H1 (cell line): Measurements from ENCODE around the gene RGS6. TPM values are rescaled to one million over a fixed set of nuclear protein-coding genes. Genes with fewer than 3 reads are reported as not detected.

Source experiments
- CTCF ChIA-PET: fragments of 300-600 bp; sonication (Branson Sonifier 250); formaldehyde crosslinking; loops from one replicate; lab custom pipeline; 2021; ENCODE audit not compliant: partially characterized antibody; lab: Charles Lee
- POLR2A ChIA-PET: fragments of 300-600 bp; sonication (Branson Sonifier 250); formaldehyde crosslinking; loops from one replicate; lab custom pipeline; 2021; ENCODE audit warnings: inconsistent platforms; ENCODE audit not compliant: partially characterized antibody; lab: Charles Lee
- DNase-seq, 2 experiments: peaks; one replicate each; pipeline versions ENCODE4 v3.0.0 to v3.0.0-alpha.2; 2010 to 2022; ENCODE audit warnings: low spot score in 2 of 2, low read depth in 1 of 2, mixed read lengths in 1 of 2
- FAIRE-seq: peaks from 2 replicates; lab custom pipeline; 2011; peaks lifted over from hg19 to GRCh38; lab: Jason Lieb, UNC
- H2AFZ ChIP-seq: 2 replicates; pipeline ENCODE4 v1.8.1; 2012; ENCODE audit warnings: low read length, inconsistent platforms
- H2AK5ac ChIP-seq: 2 replicates; pipeline ENCODE4 v1.6.1; 2013; ENCODE audit warnings: low read depth, low read length
- H2BK120ac ChIP-seq: replicated peaks from 2 replicates; pipeline ENCODE3; 2013; ENCODE audit warnings: low read depth, low read length, inconsistent platforms
- H2BK12ac ChIP-seq: 2 replicates; pipeline ENCODE4 v1.6.1; 2013; ENCODE audit warnings: low read depth, low read length
- H2BK15ac ChIP-seq: 2 replicates; pipeline ENCODE4 v1.6.1; 2013; ENCODE audit warnings: low read length
- H2BK20ac ChIP-seq: 2 replicates; pipeline ENCODE4 v1.6.1; 2013; ENCODE audit warnings: low read length
- H2BK5ac ChIP-seq: 2 replicates; pipeline ENCODE4 v1.6.1; 2013; ENCODE audit warnings: low read depth, low read length
- H3K14ac ChIP-seq: 2 replicates; pipeline ENCODE4 v1.6.1; 2013; ENCODE audit warnings: inconsistent platforms; ENCODE audit not compliant: insufficient read length
- H3K18ac ChIP-seq: 2 replicates; pipeline ENCODE4 v1.6.1; 2013; ENCODE audit warnings: low read length; ENCODE audit errors: extremely low read depth
- H3K23ac ChIP-seq: 2 replicates; pipeline ENCODE4 v1.6.1; 2013; ENCODE audit warnings: inconsistent platforms; ENCODE audit not compliant: insufficient read length
- H3K23me2 ChIP-seq: 2 replicates; pipeline ENCODE4 v1.6.1; 2013; ENCODE audit warnings: low read depth, low read length
- H3K27ac ChIP-seq: 2 replicates; pipeline ENCODE4 v1.6.1; 2011; ENCODE audit warnings: low read depth, low read length, inconsistent platforms
- H3K27me3 ChIP-seq, 4 experiments: replicated peaks in 1 of 4; 1 replicate in 1 of 4; 2 replicates in 3 of 4; pipeline versions ENCODE4 v1.6.1 to v1.8.1; 2011 to 2013; ENCODE audit warnings: low read length in 3 of 4, mild to moderate bottlenecking in 3 of 4, inconsistent platforms in 2 of 4, mixed read lengths in 2 of 4, moderate library complexity in 1 of 4; ENCODE audit not compliant: control insufficient read depth in 3 of 4, insufficient read depth in 3 of 4; ENCODE audit errors: extremely low read depth in 1 of 4
- H3K36me3 ChIP-seq, 4 experiments: 2 replicates each; pipeline versions ENCODE4 v1.6.1 to v1.8.1; 2011 to 2013; ENCODE audit warnings: mild to moderate bottlenecking in 4 of 4, low read length in 3 of 4, moderate library complexity in 2 of 4, control low read depth in 1 of 4, inconsistent platforms in 1 of 4; ENCODE audit not compliant: insufficient read depth in 4 of 4, control insufficient read depth in 2 of 4
- H3K4ac ChIP-seq: replicated peaks from 2 replicates; pipeline ENCODE3; 2013; ENCODE audit warnings: low read length, low read depth, mixed read lengths, inconsistent platforms; ENCODE audit not compliant: insufficient read length
- H3K4me1 ChIP-seq, 4 experiments: replicated peaks in 1 of 4; 1 replicate in 1 of 4; 2 replicates in 3 of 4; pipeline versions ENCODE4 v1.6.1 to v1.8.1; 2011 to 2013; ENCODE audit warnings: low read length in 3 of 4, inconsistent platforms in 2 of 4, mixed read lengths in 1 of 4; ENCODE audit not compliant: insufficient read depth in 4 of 4, control insufficient read depth in 3 of 4
- H3K4me2 ChIP-seq, 2 experiments: 2 replicates each; pipeline versions ENCODE4 v1.6.1 to v1.8.1; 2011 to 2013; ENCODE audit warnings: low read depth in 2 of 2, low read length in 2 of 2, control low read depth in 1 of 2, inconsistent platforms in 1 of 2, mild to moderate bottlenecking in 1 of 2; ENCODE audit not compliant: insufficient read depth in 1 of 2
- H3K4me3 ChIP-seq, 4 experiments: fragments of 200-600, 300-600 bp in 1 of 4; sonication (generic), shearing (Covaris generic), sonication (Bioruptor Twin) in 1 of 4; 2 replicates each; pipeline versions ENCODE4 v1.5.1 to v1.8.1; 2011 to 2016; ENCODE audit warnings: low read length in 4 of 4, low read depth in 3 of 4, control low read depth in 2 of 4, inconsistent platforms in 2 of 4, mild to moderate bottlenecking in 2 of 4, mixed read lengths in 1 of 4, moderate library complexity in 1 of 4; ENCODE audit not compliant: insufficient read depth in 2 of 4; ENCODE audit errors: extremely low read depth in 1 of 4
- H3K56ac ChIP-seq: replicated peaks from 2 replicates; pipeline ENCODE3; 2013; ENCODE audit warnings: low read depth, mild to moderate bottlenecking, mixed read lengths, low read length, inconsistent platforms; ENCODE audit not compliant: insufficient read length
- H3K79me1 ChIP-seq: 2 replicates; pipeline ENCODE4 v1.6.1; 2013; ENCODE audit warnings: low read depth, low read length, control low read depth
- H3K79me2 ChIP-seq, 2 experiments: 2 replicates each; pipeline versions ENCODE4 v1.6.1 to v1.8.1; 2012 to 2013; ENCODE audit warnings: low read length in 2 of 2, mild to moderate bottlenecking in 2 of 2, inconsistent platforms in 1 of 2; ENCODE audit not compliant: insufficient read depth in 2 of 2, control insufficient read depth in 1 of 2
- H3K9ac ChIP-seq, 4 experiments: replicated peaks in 1 of 4; 1 replicate in 1 of 4; 2 replicates in 3 of 4; pipeline versions ENCODE4 v1.6.1 to v1.8.1; 2011 to 2013; ENCODE audit warnings: low read depth in 3 of 4, low read length in 3 of 4, control low read depth in 2 of 4, mild to moderate bottlenecking in 2 of 4, moderate library complexity in 2 of 4, inconsistent platforms in 1 of 4; ENCODE audit errors: extremely low read depth in 1 of 4
- H3K9me3 ChIP-seq, 2 experiments: 2 replicates each; pipeline versions ENCODE4 v1.6.1 to v1.8.1; 2012 to 2013; ENCODE audit warnings: mild to moderate bottlenecking in 2 of 2, moderate library complexity in 2 of 2, control low read depth in 1 of 2, inconsistent platforms in 1 of 2, low read depth in 1 of 2, low read length in 1 of 2, mixed read lengths in 1 of 2; ENCODE audit not compliant: insufficient read depth in 2 of 2
- H4K20me1 ChIP-seq, 2 experiments: replicated peaks in 1 of 2; 2 replicates each; pipeline versions ENCODE3 to v1.8.1; 2011 to 2013; ENCODE audit warnings: inconsistent platforms in 2 of 2, low read length in 2 of 2, mild to moderate bottlenecking in 1 of 2; ENCODE audit not compliant: insufficient read depth in 2 of 2, control insufficient read depth in 1 of 2
- H4K5ac ChIP-seq: 2 replicates; pipeline ENCODE4 v1.6.1; 2013; ENCODE audit warnings: low read length, low read depth, mixed read lengths, inconsistent platforms; ENCODE audit not compliant: insufficient read length
- H4K8ac ChIP-seq: 2 replicates; pipeline ENCODE4 v1.8.0; 2013; ENCODE audit warnings: mild to moderate bottlenecking, moderate library complexity, low read length, inconsistent platforms; ENCODE audit not compliant: insufficient read depth; ENCODE audit errors: extremely low read depth
- H4K91ac ChIP-seq: replicated peaks from 2 replicates; pipeline ENCODE3; 2013; ENCODE audit warnings: low read length, mixed read lengths, inconsistent platforms; ENCODE audit not compliant: insufficient read length
- CEBPB ChIP-seq: IDR thresholded peaks from 2 replicates; pipeline ENCODE4 v1.6.1; 2012; ENCODE audit warnings: low read depth, low read length
- JUN ChIP-seq: IDR thresholded peaks from 2 replicates; pipeline ENCODE4 v1.6.1; 2011; ENCODE audit warnings: low read depth, mild to moderate bottlenecking, improper control_type of control experiment, low read length
- WGBS, 2 experiments: shearing (Covaris generic) in 1 of 2; methylation state at CpG; one replicate each; pipeline versions ENCODE4 v1.1.6 to v1.1.7; 2013 to 2015; ENCODE audit warnings: low lambda C conversion rate in 2 of 2, mixed read lengths in 2 of 2, inconsistent platforms in 1 of 2, low coverage in 1 of 2, missing lambda C conversion rate in 1 of 2; ENCODE audit not compliant: insufficient replicate concordance in 2 of 2, insufficient coverage in 1 of 2, insufficient read length in 1 of 2; ENCODE audit errors: extremely low coverage in 1 of 2, missing lambda C conversion rate in 1 of 2; 5-methylcytosine and 5-hydroxymethylcytosine counted together
- polyA plus RNA-seq, 7 experiments: library from polyadenylated mRNA; depleted of rRNA in 3 of 7; stranded (reverse) in 5 of 7; unstranded in 2 of 7; fragments of >200 nt in 5 of 7; fragments of 200-250 nt in 2 of 7; gene quantifications; 1 replicate in 5 of 7; 2 replicates in 1 of 7; 4 replicates in 1 of 7; pipeline versions ENCODE4 v1.2.1 to v1.2.3, GENCODE V29; 2011 to 2013; ENCODE audit warnings: missing spikeins in 2 of 7, mixed read lengths in 2 of 7
- total RNA-seq: library from RNA; stranded (reverse); fragmentation: NEBNext Ultra II Directional; extraction: Animal tissue kit (Norgen Biotek cat#: 25700); gene quantifications from 2 replicates; pipeline ENCODE4 v1.2.1, GENCODE V29; 2021

RGS6 gene
- total and polyA plus RNA-seq, 2 of the 8 experiments (the other 6 are each of a cell fraction or from before 2014, with no cell fraction given) = 0.26 to 1.1 TPM

DNA sequence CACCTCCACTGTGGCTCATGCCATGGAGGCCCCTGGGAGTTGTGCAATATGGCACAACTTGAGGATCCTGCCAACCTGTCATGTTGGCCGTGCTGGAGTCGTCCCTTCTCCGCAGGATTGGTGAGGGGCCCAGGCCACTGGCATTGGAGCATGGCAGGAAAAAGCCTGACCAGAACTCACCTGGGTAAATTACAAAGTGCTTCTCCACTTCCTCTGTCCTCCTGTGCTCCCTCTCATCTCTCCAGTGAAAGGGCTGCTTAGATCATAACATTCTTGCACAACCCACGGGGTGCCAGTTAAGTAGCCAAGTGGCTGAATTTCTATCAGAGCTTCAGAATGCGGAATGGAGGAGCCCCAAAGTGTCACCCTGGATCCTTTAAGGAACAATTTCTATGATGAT lies 580.7 kb downstream of the RGS6 start:
- Histone ChIP-seq H3K79me2 (no peaks in the 10 kb centered on the region), H4K20me1 (no peaks in the 10 kb centered on the region), H3K14ac (no peak overlapping the region), H2BK12ac (no peak overlapping the region), H3K9me3 (no peaks in the 10 kb centered on the region), H4K91ac (no peak overlapping the region), H3K18ac (no peak overlapping the region), H3K4me1 (no peaks in the 10 kb centered on the region; a peak in 2 of 7 replicates), H2AK5ac (no peak overlapping the region), H3K23ac (no peak overlapping the region), H4K8ac (no peak overlapping the region), H2BK20ac (no peak overlapping the region), H3K79me1 (no peaks in the 10 kb centered on the region), H2BK120ac (no peak overlapping the region), H2AFZ (no peak overlapping the region), H3K36me3 (no peaks in the 10 kb centered on the region), H3K4ac (no peak overlapping the region), H3K4me2 (no peak overlapping the region), H3K27ac (no peak overlapping the region), H3K23me2 (no peaks in the 10 kb centered on the region), H2BK5ac (no peak overlapping the region), H3K27me3 (no peaks in the 10 kb centered on the region), H4K5ac (no peak overlapping the region)
- WGBS, 2 experiments = 91% methylated on average over 5 of the region's 5 CpGs; no CpG with 5 or more reads in 1 of the 2 experiments
- no peak for FAIRE-seq
- CTCF ChIA-PET = interaction anchor here (0.6 to 9.4 kb wide), 26 partner anchors 9 to 1411 kb away, joined by 3 to 113 read pairs (median 8); no protein-coding TSS in a partner anchor
- POLR2A ChIA-PET = no interaction called here
- DNase-seq = no peak
- TF ChIP-seq CEBPB = 0 out of 2 replicates have a peak, but pooled peaks have one; percentile 1
- TF ChIP-seq JUN = no peak
- TF ChIP-seq, all 59 proteins: peak for 1
- Histone ChIP-seq H3K56ac (no peak overlapping the region), H3K9ac (no peak overlapping the region), H2BK15ac (no peak overlapping the region), H3K4me3 (no peak overlapping the region)
